ENCODE measurements around the gene CRYBA1. TPM values are rescaled to one million over a fixed set of nuclear protein-coding genes. Genes with fewer than 3 reads are reported as not detected.

Gene CRYBA1, protein sequence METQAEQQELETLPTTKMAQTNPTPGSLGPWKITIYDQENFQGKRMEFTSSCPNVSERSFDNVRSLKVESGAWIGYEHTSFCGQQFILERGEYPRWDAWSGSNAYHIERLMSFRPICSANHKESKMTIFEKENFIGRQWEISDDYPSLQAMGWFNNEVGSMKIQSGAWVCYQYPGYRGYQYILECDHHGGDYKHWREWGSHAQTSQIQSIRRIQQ
- total RNA-seq: not detected in 2 replicates

DNA sequence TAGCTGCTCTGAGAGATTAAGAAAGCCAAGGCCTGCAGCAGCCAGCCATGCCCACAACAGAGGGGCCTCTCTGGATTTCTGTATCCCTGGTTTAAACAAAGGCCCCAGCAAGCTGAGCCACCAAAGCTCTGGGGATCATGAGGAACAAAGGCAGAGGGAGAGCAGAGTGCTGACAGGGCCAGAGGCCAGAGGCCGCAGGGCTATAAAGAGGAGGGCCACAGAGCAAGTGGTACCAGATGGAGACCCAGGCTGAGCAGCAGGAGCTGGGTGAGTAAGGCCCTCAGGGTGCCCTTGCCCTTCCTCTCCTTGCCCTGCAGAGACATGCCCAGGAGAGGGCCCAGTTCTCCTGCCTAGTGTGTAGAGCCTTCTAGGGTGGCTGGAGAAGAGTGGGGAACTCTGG is at the start of gene CRYBA1:
CRYBA1 (plus strand) TSS at position 232 of the 400 bp plus-strand sequence; CDS start at position 237, 5 bp downstream.

DNA sequence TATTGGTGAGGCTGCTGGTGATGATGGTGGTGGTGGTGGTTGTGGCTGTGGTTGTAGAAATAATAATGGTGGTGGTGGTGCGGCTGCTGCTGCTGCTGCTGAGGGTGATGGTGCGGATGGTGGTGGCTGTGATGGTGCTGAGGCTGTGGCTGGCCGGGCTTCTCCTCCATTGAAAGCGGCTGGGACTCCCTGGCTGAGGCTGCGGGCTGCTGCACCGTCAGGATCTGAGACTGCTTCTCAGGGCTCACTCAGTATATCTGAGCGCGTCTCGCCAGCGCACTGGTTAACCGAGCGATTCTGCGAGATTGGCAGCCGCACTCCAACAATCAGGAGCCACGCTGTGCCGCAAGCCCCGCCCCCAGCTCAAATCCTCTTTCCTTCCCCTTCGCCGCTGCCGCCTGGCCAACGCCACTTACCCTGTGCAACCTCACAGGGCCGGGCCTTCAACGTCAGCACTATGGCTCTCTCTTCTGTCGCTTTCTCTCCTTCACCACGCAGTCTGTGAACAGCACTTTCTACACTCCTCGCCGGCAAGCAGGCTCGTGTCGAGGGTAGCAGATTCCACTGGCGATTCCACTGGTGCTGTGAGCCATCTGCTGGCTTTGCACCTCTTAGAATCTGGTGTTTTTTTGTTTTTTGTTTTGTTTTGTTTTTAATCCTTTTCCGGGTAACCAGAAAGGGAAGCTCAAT is 47.4 kb downstream of the CRYBA1 start, which contains the start of gene NUFIP2:
NUFIP2 (minus strand) TSS at position 259 of the 690 bp plus-strand sequence; CDS start at position 170, 89 bp downstream.

Other genes starting within 250 kb of the CRYBA1 start
- gene SEZ6, start 240.8 kb upstream of the CRYBA1 start, total RNA-seq: not detected in 2 replicates
- gene PIPOX, start 203.7 kb upstream of the CRYBA1 start, total RNA-seq: 1.0 TPM in 1 of 2 replicates, not detected in the other
- gene MYO18A, start 66.5 kb upstream of the CRYBA1 start, total RNA-seq: 11.7 and 37.3 TPM in 2 replicates
- 14.0 and 24.8 TPM in 2 replicates for gene NUFIP2, start 47.3 kb downstream of the CRYBA1 start, total RNA-seq
- 26.1 and 34.4 TPM in 2 replicates for gene TAOK1, start 143.5 kb downstream of the CRYBA1 start, total RNA-seq

Measured in mesangial cell (primary cell).